GOT3 (cell line): ENCODE results near the gene CD59.
"Not testable (repeated sequence)": the region's sequence is repeated elsewhere in the genome, so short reads cannot be mapped to it uniquely, and the experiment has no call there.

Source experiments
- DNase-seq: peaks from one replicate; lab custom pipeline; 2025; ENCODE audit warnings: mixed read lengths; lab: John Stamatoyannopoulos, UW

The CD59 gene

GRCh38 chr11:33742249-33742851, 6.1 kb upstream of the CD59 start:
- DNase-seq, result no peak

DNA sequence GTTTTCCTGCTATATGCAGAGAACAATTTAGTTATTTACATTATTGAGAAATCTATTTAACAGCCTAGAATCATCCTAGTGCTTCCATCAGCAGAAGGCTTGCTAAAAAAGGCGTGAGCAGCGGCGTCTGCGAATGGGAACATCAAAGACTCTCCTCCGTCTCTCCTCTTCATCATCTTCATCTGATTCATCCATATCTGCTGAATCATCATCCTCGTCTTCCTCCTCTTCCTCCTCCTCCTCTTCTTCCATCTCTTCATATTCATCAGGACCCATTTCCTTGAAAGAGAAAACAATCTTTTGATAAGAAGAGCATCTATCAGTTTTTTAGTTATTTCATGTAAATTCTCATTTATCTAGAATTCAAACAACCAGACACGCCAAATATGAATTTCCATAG, 5.6 kb upstream of the CD59 start:
- no peak for DNase-seq

- DNase-seq, result no peak
Measured at GRCh38 chr11:33737362-33737821, 1.2 kb upstream of the CD59 start.

- no peak for DNase-seq
Measured at GRCh38 chr11:33735271-33736147, 714 bp downstream of the CD59 start.

DNA sequence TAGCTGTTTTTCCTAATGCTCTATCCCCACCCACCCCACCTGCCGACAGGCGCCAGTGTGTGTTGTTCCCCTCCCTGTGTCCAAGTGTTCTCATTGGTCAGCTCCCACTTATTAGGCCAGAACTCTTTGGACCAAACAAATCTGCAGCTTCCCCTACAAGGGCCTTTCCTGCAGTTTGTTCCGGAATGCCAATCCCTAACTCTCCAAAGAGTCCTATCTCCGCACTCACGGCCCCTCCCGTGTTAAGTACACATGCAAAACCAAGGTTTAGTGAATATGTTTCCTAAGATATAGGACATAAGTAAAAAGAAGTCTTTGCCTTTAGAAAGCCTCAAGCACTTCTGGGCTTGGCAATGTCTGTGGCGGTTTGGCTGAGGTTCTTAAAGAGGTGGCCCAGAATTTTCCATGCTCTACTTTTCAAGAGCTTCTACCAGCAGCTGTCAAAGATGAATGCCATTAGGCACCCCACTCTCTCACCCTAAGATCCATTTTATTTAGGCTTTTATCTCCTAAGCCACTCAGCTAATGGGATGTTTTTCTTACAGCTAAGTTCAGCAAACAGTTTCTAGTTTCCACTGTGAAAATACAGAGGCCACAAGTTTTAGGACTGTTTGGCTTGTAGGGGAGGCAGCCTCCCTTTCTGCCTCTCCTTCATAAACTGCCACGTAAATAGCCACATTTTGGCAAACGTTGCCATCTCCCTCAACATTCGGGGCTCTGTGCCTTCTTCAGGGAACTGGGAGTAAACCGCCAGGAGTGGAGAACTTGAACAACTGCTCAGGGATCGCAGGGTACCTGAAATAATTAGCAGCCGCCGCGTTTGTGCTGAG, 1.6 kb downstream of the CD59 start:
- DNase-seq, result no peak

- no peak for DNase-seq
Measured at GRCh38 chr11:33733980-33734379, 2.2 kb downstream of the CD59 start.

DNA sequence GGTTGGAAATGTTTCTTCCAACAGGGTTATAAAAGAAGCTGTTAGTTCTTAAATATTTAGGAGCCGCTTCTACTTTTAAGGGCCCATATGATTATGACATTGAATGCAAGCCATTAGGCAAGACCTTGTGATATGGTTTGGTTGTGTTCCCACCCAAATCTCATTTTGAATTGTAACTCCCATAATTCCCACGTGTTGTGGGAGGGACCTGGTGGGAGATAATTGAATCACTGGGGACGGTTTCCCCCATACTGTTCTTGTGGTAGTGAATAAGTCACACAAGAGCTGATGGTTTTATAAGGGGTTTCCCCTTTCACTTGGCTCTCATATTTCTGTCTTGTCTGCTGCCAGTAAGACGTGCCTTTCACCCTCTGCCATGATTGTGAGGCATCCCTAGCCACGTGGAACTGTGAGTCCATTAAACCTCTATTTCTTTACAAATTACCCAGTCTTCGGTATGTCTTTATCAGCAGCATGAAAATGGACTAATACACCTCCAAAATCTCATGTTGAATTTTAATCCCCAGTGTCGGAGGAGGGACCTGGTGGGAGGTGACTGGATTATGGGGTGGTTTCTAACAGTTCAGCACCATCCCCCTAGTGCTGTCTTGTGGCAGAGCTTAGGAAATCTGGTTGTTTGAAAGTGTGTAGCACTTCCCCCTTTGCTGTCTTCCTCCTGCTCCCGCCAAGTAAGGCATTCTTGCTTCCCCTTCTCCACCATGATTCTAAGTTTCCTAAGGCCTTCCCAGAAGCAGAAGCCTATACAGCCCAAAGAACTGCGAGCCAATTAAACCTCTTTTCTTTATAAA, 4.3 kb downstream of the CD59 start:
- no peak for DNase-seq

DNA sequence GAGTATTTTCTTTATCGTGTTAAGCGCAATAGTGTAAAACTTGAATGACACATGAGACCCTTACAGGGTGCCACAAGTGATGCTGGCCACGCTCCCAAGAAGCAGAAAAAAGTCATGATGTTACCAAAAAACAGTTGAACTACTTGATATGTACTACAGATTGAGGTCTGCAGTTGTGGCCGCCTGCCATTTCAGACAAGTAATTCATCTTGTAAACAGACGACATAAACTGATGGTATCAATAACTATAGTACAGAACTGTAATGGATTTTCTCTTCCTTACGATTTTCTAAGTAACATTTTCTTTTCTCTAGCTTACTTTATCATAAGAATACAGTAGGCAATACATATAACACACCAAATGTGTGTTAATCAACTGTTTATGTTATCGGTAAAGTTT, 5.5 kb downstream of the CD59 start:
- DNase-seq, result no peak

GRCh38 chr11:33729072-33729664, 7.1 kb downstream of the CD59 start:
- DNase-seq, result not testable (repeated sequence)

DNA sequence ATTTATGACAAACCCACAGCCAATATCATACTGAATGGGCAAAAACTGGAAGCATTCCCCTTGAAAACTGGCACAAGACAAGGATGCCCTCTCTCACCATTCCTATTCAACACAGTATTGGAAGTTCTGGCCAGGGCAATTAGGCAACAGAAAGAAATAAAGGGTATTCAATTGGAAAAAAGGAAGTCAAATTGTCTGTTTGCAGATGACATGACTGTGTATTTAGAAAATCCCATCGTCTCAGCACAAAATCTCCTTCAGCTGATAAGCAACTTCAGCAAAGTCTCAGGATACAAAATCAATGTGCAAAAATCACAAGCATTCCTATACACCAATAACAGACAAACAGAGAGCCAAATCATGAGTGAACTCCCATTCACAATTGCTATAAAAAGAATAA, 8.7 kb downstream of the CD59 start:
- not testable (repeated sequence) for DNase-seq

DNA sequence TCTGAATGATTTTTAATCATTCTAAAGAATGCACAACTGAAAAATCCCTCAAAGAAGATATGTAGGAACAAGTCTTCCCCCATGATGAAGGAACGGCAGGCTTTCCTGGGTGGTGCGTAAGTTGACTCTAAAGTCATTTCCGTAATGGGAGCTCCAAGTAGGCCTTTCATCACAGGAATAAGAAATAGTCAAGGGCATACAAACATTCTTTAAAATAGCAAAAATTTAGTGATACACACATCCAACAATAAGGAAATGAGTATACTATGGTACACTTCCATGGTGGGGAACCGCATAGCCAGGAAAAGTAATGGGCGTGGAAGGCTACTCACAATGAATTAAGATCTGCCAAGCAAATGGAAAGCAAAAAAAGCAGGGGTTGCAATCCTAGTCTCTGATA, 10.7 kb downstream of the CD59 start:
- DNase-seq, result no peak

DNA sequence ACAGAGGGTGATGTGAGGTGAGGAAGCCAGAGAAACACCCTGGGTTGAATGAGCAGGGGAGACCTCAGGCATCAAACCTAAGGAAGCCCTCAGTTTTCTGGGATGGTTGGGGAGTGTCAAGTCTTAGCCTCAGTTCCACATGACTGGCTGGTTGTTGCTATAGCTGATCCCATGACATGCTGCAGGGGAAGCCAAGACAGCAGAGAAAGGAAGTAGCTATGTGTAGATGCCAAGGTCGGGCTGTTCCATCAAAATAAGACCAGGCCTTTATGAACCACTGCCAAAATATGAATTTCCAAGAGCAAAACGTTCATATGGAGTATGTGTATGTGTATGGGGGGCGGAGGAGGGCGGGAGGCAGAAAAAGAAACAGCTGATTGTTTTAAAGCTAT, 11.6 kb downstream of the CD59 start:
- DNase-seq, result no peak

DNA sequence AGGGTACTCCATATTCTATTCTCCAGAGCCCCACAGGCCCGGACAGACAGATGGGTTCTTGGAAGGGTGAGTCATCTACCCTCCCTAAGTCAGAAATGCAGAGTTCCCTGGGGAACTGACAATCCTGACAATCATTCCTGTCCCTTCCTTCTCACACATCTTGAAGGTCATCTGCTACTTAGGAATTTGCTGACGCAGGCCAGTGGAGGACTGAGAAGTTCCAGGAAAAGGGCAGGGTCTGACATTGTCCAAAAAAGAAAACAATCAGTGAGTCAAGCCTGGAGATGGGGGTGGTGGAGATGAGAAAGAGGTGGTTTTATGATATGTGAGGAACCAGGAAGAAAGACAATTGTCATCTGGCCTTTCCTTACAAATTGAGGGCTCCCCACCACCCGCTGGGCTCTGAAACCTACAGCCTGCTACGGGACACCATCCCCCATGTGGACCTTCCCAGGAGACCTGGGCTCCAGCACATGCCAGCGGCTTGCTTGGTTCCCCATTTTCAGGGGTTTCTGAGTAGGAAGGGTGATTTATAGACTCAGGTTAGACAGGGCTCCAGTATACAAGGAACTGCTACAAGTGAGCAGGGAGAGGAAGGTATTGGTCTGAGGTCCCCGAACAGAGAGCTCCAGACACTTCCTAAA, 12.9 kb downstream of the CD59 start:
- no peak for DNase-seq

GRCh38 chr11:33722590-33723234, 13.5 kb downstream of the CD59 start:
- DNase-seq, result no peak

- DNase-seq, result no peak
Measured at GRCh38 chr11:33721984-33722383, 14.2 kb downstream of the CD59 start.

- DNase-seq, result no peak
Measured at GRCh38 chr11:33721426-33721825, 14.8 kb downstream of the CD59 start.

DNA sequence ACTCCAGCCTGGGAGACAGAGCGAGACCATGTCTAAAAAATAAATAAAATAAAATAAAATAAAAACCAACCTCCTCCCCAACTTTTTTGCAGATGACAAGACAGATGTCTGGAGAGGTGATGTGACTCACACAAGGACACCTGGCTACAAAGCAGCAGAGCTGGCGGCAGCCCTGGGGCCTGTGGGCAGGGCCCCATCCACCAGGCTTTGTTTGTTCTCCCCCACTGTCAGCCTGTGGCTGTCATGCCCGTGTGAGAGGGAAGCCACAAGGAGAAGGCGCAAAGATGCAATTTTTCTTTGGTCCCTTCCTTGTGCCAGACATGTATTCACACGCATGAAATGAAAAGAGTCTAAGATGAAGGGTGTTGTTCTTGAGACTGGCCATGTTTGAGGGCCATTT, 16.6 kb downstream of the CD59 start:
- no peak for DNase-seq

- no peak for DNase-seq
Measured at GRCh38 chr11:33718440-33718839, 17.8 kb downstream of the CD59 start.

DNA sequence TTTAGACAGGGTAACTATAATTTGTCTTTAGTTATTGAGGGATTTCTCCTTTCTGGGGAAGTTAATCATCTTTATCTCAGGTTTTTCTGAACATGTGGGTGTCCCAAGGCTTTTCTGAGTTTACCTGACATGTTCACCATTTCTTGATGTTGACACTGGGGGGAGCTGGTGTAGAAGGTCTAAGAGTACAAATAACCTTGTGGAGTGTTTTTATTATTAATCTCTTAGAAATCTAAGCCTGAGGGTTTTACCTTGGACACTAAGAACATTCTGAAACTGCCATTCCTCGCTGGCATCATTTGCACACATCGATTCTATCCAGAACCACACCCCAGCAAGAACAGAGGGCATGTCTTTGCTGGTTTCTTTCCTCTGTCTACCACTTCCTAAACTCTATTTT, 20.0 kb downstream of the CD59 start:
- no peak for DNase-seq

DNA sequence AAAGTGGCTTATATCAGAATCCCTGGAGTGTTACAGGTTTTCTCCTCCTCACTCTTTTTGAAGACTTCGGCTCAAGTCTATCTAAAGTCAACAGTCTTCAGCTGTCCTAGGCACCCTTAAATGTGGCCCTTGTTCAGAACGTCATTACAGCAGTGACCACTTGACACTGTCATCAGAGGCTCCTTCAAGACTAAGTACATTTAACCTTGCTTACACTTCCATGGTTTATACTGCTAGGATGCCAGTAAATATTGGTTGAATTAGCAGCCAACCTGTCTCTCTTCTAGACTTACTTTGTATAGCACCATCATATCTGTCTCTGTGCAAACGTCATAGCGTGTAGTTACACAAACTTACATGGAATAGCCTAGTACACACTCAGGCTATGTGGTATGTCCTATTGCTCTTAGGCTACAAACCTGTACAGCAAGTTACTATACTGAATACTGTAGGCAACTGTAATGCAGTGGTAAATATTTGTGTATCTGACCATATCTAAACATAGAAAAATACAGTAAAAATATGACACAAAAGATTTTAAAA, 22.3 kb downstream of the CD59 start:
- no peak for DNase-seq
